Eye (tissue), 1 donor: Measurements from ENCODE around the gene DUSP10.
A peak's percentile ranks its signal among the peaks of the same experiment; 100 is the strongest.

ENCODE experiments used
- DNase-seq: peaks from one replicate; pipeline ENCODE4 v3.0.0-alpha.2; 2015

DUSP10 gene

GRCh38 chr1:221711656-221712055, 30.2 kb downstream of the DUSP10 start:
- DNase-seq = no peak

DNA sequence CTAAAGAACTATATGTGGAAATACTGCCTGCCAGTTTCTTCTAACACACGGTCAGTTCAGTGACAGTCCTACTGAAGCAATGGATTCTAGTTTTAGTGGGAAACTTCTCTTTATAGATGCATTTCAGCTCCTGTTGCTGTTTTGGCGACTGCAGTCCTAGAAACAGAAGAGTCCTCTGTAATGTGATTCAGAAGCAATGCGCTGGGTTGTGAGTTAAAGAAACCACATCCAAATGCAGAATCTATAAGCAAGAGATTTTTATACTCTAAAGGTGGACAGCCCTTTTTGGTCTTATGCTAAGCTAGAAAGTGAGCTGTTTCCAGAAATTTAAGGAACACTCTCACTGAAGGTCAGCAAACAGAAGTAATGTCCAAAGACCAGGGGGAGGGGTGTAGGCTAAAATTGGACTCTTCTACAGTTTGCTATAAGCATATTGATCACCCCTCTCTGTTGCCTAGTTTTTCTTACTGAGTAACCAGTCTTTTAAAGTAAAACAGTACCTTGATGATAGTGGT, 30.8 kb downstream of the DUSP10 start:
- DNase-seq = no peak

- no peak for DNase-seq
Observed at GRCh38 chr1:221709854-221710253, 32.0 kb downstream of the DUSP10 start.

DNA sequence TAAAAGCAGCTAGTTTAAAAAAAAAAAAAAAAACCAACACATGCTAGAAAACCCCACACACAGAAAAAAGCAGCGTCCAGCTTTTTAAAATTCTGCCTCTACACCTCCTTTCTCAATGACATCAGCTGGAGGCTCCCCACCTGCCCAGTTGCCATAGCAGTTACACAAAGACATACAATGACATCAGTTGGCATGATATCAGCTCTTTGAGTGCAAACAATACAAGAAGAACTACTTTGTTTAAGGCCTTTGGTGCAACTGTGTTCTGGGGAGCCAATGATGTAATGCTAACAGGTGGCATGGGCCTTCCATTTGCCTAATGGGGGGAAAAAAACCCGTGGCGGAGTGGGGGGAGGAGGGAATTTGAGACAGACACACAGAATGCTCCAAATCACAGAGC, 32.9 kb downstream of the DUSP10 start:
- DNase-seq = peak; percentile 80

GRCh38 chr1:221708076-221708571, 33.8 kb downstream of the DUSP10 start:
- DNase-seq = no peak

GRCh38 chr1:221706876-221707582, 34.9 kb downstream of the DUSP10 start:
- no peak for DNase-seq

DNA sequence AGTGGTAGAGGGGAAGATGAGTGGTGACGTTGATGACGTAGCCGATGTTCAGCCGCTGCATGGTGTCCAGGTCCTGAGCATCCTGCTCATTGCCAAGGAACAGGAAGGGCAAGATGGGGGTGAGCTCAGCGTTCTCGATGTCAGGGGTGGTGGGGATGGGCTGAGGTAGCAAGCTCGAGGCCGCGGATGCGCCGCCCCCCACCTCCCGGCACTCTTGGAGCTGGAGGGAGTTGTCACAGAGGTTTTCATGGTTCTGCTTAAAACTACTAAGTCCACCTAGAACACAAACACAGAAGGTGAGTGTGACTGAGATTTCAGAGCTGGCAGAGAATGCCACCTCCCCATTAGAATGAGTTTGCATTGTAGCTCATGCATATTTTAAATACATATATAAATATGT, 35.7 kb downstream of the DUSP10 start:
- DNase-seq = no peak

GRCh38 chr1:221704306-221704705, 37.6 kb downstream of the DUSP10 start:
- DNase-seq = no peak

- no peak for DNase-seq
Observed at GRCh38 chr1:221701570-221702186, 40.2 kb downstream of the DUSP10 start.

- peak; percentile 56 for DNase-seq
Observed at GRCh38 chr1:221700948-221701347, 40.9 kb downstream of the DUSP10 start.

DNA sequence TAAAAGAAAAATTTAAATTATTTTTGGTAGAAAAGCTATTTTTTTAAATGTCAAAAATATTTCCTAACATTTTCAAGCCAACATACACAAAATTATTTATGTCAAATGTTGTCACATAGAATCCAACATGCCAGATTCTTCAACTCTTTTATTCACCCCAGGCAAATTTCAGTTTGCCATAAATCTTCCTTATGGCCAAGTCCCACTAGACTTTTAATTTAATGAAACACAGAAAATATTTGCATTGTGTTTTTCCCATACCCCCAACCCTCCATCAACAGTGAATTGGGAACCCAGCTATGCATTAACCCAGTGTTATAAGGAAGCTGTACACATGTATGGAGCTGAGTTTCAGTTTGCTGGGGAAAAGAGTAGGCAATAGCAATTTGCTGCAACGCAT, 41.4 kb downstream of the DUSP10 start:
- no peak for DNase-seq

DNA sequence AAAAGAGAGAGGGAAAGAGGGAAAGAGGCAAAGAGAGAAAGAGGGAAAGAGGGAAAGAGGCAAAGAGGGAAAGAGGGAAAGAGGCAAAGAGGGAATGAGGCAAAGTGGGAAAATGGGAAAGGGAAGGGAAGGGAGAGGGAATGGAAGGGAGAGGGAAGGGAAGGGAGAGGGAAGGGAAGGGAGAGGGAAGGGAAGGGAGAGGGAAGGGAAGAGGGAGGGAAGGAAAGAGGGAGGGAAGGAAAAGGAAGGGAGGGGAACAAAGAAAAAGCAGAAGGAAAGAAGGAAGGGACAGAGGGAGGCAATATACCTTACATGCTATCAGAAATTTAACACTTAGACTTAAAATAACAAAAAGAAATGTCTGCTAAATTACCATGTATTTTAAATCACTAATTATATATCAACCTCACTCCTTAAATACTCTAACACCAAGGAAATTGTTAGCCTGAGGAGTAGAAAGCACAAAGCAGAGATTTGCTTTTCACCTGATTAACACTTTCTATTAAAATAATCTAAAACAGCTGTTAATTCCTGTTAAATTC, 41.8 kb downstream of the DUSP10 start:
- no peak for DNase-seq

DNA sequence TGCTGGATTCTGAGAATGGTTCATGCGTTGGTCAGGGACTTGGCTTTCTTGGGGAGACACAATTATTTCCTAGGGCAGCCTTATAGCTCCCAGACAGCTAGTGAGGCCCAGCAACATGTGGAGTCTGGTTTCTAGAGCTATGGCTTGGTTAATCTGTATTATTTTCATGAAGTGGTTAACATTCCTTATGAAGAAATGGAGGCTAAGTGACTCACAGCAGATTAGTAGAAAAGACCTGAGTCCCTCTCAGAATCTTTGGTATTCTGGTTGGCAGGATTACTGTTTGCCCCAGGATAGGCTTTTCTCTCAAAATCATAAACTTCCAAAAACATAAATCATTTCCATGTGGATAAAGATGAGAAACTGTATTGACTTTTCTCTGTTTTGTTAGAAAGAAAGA, 42.3 kb downstream of the DUSP10 start:
- no peak for DNase-seq

DNA sequence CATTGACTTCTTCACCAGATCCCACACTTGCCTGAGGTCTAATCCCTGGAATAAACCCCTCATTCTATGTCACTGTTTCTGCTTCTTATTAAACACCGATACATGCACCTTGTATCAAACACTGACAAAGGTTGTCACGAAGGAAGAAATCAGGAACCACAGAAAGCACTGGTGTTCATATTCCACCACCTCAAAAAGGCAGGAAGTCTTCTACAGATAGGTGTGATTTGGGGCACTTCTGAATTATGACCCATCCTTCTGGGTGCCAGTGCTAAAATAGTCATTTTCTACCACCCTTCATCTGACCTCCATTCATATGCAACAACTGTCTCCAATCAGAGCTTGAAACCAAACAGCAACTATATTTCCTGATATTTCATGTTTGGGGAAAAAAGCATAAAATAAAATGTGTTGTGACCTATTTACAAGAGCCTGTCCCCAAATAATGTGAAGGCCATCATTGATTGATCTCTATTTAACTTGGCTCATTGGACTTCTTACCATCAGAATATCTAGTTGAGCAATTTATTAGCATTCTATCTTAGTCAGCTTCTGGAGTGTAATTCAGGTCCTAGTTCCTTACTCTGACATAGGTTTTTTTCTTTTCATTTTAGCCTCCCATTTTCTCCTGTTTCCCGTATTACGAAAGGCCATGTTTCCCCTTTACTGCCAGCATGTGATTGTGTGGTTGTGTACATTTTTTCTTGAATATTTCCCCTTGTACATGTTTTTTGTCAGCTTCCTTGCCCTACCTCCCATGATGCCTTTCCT, 43.1 kb downstream of the DUSP10 start:
- DNase-seq = no peak

DNA sequence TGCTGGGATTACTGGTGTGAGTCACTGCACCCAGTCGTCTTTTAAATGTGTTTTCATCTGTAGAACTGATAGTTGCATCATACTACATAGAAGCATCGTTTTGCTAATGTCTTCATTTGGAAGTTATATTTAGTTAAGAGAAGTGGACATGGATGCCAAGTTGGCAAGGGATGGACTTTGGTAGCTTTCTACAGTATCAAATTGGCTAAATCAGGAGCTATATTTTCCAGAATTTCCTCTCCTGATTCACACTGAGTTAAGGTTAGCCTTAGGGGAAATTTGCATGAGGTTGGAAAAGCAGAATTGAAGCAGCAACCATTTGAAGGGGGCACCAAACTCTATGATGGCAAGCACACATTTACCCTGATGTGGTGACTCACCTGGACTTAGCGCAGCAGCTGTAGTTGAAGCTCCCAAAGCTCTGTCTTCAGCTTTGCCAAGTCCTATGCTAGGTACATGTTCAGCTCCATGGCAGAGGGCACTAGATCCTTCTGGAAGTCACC, 43.9 kb downstream of the DUSP10 start:
- DNase-seq = no peak

- DNase-seq = no peak
Observed at GRCh38 chr1:221696718-221697461, 45.0 kb downstream of the DUSP10 start.

- DNase-seq = no peak
Observed at GRCh38 chr1:221696027-221696426, 45.9 kb downstream of the DUSP10 start.

GRCh38 chr1:221695301-221695700, 46.6 kb downstream of the DUSP10 start:
- DNase-seq = no peak

DNA sequence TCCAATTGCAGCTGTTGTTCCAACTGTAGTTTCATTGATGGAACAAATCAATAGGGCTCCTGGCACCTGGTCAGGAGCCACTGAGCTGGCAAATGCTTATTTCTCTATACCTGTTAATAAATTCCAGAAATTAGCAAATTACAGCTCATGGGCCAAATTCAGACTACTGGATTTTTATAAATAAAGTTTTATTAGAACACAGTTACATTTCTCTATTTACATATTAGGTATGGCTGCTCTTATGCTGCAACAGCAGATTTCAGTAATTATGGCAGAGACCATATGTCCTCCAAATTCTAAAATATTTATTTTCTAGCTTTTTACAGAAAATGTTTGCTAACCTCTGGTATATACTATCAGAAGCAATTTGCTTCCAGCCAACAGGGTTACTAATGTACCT, 47.8 kb downstream of the DUSP10 start:
- DNase-seq = no peak

GRCh38 chr1:221693087-221693486, 48.8 kb downstream of the DUSP10 start:
- no peak for DNase-seq

GRCh38 chr1:221692643-221693042, 49.2 kb downstream of the DUSP10 start:
- DNase-seq = no peak

GRCh38 chr1:221691261-221691660, 50.6 kb downstream of the DUSP10 start:
- DNase-seq = no peak
